Measurements from ENCODE around the gene ABI2.
"Not testable (repeated sequence)": the region's sequence is repeated elsewhere in the genome, so short reads cannot be mapped to it uniquely, and the experiment has no call there.

Gene ABI2

DNA sequence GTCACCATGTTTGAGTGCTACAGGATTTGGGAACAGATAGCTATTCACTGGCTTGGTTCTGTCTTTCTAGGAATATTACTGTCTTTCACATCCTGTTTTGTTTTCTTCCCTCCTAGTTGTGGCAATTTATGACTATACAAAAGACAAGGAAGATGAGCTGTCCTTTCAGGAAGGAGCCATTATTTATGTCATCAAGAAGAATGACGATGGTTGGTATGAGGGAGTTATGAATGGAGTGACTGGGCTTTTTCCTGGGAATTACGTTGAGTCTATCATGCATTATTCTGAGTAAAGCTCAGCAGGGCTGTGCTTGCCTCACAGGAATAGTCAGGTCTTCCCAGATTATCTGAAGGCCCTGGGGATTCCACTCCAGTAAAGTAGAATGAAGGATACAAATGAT is 98.9 kb downstream of the ABI2 start:
- DNase-seq, result no peak

DNA sequence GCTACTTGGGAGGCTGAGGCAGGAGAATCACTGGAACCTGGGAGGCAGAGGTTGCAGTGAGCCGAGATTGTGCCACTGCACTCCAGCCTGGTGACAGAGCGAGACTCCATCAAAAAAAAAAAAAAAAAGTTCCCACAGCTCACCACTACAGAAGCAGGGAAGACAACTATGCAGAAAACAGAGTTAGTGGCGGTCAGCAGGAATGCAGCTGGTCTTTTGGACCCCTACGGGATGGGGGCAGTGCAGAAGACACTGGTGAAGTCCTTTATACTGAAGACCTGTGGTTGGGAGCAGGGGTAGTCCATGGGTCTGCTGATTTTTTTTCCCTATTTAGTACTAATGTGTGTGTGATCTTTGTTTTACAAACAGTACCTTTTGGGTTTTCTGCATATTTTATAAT is 101.4 kb downstream of the ABI2 start:
- not testable (repeated sequence) for DNase-seq

DNA sequence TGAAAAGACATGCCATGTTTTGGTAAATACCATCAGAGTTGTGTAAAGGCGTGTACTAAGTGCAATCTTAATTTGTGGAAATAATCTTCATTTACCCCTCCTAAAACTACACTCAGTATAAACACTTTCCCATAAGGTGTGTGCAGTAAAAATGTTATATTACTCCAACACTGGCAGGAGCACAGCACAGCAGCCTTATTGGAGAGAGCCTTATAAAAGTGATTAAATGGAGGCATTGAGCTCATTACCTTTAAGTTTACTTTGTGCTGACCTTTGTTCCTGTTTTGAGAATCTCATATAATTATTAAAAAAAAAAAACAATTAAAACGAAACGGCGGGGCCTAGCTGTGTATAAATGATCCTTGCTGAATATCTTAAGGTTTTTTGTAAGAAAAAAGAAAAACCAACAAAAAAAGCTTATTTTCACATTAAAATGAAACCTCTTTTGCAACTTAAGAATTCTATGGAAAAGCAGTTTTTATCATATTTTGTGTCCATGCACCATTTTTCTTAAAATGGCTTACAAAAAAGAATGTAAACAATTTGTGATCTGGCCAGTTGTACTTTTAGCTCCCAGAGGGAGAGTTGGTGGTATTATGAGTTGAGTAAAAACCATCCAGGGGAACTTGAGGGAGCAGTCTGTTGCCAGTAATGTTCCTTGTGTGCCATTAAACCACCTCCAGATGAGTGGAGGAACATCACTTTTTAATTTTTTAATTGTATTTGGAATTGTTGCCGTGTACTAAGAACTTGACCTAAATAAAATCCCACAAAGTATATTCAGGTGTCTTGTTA is 103.4 kb downstream of the ABI2 start:
- DNase-seq, result no peak

- no peak for DNase-seq
Observed at GRCh38 chr2:203432811-203433210, 104.6 kb downstream of the ABI2 start.

DNA sequence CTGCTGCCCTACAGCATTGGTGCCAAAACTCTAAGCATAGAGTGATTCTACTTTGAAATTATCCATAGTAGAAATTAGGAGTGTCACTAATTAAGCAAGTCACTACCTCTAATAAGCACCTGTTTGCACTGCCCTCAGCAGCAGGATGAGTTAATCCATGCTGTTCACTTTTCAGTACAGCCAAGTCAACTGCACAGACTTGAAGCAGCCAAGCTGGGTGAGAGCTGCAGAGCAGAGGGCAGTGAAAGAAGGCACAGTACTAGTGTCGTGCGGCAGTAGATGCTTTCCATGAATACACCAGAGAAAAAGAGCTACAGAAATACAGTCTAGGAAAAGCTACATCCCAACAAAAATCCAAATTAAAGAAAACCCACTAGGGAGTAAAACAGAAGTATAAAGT is 108.3 kb downstream of the ABI2 start:
- DNase-seq, result no peak

DNA sequence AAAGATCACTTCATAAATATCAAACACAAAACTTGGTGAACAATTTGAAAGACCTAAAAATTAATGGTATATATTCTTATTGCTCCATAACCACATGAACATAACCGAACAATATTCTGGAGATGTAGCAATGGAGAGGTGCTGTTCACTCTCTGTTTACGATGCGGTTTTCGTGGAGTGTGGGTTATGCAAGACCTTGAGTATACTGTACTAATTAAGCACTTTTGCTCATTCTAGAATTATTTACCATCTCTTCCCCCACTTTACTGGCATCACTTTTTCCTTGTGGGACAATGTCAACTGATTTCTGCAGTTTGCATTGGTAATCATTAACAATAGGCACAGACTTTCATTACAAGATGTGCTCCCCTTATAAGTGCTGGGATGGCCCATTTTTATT is 109.3 kb downstream of the ABI2 start:
- DNase-seq, result no peak

DNA sequence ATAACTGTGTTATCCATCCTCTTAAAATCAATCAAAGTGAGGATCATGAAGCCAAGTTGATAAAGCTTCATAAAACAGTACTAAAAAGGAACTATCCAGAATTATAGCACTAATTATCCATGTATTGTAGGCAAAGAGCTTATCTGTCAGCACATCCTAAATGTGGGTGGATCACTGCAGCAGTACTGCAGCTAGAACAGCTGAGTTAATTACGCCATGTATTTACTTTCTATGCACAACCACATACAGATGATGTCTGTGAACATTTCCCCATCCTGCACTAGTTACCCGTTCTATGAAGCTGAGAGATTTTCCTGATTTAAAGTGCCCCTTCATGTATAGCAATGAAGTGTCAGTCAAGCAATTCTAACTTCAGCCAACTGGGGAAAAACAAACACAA is 110.3 kb downstream of the ABI2 start:
- peak in 2 of 58 donors; percentile 18 to 22 for DNase-seq

- peak in 1 of 58 donors; percentile 23 for DNase-seq
Observed at GRCh38 chr2:203440671-203441070, 112.5 kb downstream of the ABI2 start.

- no peak for DNase-seq
Observed at GRCh38 chr2:203441463-203441862, 113.3 kb downstream of the ABI2 start.

- DNase-seq, result no peak
Observed at GRCh38 chr2:203442463-203442862, 114.3 kb downstream of the ABI2 start.

DNA sequence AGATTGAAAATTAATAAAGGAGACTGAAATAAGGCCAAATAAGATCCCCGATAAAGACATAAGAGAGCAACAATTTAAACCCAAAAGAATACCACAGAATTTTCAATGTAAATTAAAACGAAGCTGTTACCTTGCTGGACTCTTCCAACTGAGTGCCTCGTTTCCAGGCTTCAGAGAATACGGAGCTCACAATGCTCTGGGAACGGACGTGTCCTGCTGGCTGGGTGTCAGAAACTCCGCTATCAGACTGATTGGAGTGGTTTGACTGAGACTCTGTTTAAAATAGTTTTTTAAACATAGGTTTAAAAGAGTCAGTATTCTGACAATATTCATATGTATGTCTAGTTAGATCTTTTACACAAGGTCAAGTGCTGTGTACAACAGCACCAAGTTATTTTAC is 116.5 kb downstream of the ABI2 start:
- no peak for DNase-seq

- no peak for DNase-seq
Observed at GRCh38 chr2:203446071-203446481, 117.9 kb downstream of the ABI2 start.

DNA sequence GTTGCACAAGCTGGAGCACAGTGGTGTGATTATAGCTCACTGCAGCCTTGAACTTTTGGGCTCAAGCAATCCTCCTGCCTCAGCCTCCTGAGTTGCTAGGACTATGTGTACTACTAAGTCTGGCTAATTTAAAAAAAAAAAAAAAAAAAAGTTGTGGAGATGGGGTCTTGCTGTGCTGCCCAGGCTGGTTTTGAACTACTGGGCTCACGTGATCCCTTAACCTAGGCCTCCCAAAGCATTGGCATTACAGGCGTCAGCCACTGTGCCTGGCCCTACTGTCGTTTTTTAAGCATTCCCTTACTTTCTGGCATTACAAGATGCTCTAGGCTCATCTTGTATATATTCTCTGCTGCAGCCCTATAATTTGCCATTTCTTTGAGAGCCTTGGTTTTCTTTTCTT is 118.6 kb downstream of the ABI2 start:
- no peak for DNase-seq

DNA sequence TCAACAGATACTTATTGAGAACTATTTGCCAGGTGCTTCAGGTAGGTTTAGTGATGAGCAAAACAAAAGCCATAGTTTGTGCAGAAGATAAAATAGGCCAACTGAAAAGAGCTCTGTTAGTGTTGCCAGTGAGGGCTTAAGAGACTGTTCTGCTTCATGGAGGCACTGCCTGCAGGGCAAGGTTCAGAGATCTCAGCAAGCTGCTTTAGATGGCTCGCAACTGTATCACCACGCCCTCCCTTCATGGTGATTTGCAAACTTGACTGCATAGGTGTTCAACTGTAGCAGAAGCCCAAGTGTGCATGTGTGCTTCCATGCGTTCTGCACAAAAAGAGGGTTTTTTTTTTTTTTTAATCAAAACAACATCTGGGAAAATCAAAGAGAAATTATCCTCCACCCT is 122.4 kb downstream of the ABI2 start:
- no peak for DNase-seq

DNA sequence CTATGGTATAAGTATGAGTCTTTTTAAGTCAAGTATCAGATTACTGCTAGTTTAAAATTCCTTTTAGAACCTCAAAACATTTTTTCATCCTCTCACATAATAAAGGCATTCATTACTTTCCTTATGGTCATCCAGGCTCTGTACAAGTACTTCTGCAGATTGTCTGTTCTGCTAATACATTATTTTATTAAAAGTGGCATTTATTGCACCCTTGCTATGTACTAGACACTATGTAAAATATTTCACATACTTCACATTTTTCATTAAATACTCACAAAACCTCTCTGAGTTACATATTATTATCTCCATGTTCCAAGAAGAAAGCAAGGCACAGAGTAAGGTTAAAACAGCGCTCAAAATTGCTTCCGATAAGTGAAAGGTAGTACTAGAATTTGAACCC is 122.8 kb downstream of the ABI2 start:
- DNase-seq, result no peak

- no peak for DNase-seq
Observed at GRCh38 chr2:203451689-203452088, 123.5 kb downstream of the ABI2 start.

DNA sequence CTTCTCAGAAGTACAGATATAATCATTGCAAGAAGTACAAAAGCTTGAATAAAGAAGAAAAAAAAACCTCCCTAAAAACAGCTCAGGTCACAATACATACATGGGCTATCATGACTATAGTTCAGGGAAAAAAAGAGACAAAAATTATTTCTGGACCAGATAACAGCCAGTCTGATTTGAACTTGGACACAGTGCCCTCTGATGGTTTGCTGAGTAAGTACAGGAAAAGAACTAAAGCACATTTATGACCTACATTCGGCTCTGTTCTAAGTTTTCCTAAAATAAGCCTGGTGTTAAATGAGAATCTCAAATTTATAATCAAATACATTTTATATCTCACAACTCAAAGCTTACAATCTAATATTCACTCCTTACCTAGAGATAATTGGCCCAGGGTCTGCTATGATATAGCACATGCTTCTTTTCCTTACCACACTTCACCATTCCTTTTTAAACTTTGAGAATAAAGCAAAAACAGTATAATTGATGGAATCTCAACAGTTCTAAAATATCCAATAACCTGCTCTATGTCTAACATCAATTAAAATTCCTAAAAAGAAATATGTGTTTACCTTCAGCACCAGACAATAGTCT is 125.8 kb downstream of the ABI2 start:
- peak in 4 of 58 donors; percentile 3 to 38 (median 21) for DNase-seq

DNA sequence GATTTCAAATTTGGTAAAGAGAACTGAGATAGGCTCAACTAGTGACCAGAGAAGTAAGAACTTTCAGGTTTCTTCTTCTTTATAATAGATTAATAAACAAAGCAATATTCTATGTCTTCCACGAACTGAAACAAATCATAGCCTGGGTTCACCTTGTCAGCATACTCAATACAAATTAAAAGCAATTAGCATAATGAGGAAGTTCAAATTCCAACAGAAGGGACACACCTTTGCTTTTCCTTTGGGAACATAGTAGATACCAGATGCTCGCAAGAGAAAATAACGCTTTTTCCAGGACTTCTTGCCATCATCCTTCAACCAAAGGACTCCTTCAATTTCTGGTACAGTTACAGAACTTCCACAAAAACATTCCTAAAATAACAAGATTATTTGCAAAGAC is 127.0 kb downstream of the ABI2 start:
- DNase-seq, result no peak

GRCh38 chr2:203461746-203462145 is 133.6 kb downstream of the ABI2 start:
- DNase-seq, result no peak

- DNase-seq, result no peak
Observed at GRCh38 chr2:203462308-203462707, 134.1 kb downstream of the ABI2 start.

DNA sequence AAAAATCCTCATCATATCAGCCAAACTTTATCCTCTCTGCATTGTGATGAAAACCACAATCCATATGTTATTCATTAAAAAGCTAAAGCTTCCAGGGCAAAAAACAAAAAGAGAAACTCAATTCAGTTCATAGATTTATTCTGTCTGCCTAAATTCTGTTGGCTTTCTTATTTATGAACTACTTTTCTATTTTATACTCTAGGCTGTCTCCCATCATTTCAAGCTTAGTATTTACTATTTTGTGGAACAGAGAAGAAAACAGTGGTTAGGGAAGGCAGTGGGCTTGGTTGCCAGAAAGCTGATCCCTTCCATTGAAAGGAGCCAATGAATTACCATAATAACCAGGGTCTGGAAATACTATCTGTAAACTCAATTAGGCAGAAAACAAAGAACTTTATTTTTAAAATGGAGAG is 135.1 kb downstream of the ABI2 start:
- DNase-seq, result no peak

DNA sequence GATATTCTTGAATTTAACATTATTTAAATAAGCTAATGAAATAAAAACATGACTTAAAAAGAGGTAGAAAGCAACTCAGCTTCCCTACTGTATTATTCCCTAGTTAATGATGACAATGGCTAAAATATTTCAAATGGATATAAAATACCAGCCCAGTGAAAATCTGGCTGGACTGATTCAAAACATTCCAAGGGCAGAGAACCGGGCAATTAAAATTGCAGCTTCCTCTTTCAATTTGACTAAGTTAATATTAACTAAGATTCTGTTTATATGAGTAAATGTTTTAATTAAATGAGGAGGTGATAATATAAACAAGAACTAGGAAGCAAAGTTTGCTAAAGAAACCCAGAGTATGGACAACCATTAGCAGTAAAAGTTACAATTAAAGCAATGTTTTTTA is 141.4 kb downstream of the ABI2 start:
- DNase-seq, result no peak

GRCh38 chr2:203470371-203470770 is 142.2 kb downstream of the ABI2 start:
- DNase-seq, result no peak
